T follicular helper cell (primary cell): ENCODE measurements around the gene DHRS12.

Source experiments
- DNase-seq: peaks from one replicate; pipeline ENCODE4 v3.0.0-alpha.2; 2020; ENCODE audit warnings: low read depth

Gene DHRS12

DNA sequence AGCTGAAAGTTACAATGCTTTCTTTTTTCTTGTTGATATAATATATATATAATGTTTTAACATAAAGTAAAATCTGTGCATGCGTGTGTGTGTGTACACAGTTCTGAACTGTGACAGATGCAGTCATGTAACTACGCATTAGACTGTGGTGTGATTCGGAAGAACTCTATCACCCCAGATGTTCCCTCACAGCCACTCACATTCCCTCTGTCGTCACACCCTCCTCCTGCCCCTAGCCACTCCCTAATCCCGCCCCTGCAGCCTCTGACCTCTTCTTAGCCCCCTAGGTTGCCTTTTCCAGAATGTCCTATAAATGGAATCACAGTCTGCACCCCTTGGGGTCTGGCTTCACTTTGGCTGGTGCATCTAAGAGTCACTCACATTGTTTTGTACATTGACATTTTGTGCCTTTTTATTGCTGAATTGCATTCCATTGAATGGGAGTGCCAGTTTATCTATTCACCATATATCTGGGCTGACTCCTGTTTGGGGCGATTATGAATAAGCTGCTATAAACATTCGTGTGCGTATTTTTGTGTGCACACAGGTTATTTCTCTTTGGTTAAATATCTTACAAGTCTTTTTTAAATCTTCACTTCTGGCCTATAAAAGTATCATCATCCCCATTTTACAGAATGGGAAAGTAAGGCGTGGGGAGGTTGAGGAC, 20.4 kb downstream of the DHRS12 start:
- no peak for DNase-seq

DNA sequence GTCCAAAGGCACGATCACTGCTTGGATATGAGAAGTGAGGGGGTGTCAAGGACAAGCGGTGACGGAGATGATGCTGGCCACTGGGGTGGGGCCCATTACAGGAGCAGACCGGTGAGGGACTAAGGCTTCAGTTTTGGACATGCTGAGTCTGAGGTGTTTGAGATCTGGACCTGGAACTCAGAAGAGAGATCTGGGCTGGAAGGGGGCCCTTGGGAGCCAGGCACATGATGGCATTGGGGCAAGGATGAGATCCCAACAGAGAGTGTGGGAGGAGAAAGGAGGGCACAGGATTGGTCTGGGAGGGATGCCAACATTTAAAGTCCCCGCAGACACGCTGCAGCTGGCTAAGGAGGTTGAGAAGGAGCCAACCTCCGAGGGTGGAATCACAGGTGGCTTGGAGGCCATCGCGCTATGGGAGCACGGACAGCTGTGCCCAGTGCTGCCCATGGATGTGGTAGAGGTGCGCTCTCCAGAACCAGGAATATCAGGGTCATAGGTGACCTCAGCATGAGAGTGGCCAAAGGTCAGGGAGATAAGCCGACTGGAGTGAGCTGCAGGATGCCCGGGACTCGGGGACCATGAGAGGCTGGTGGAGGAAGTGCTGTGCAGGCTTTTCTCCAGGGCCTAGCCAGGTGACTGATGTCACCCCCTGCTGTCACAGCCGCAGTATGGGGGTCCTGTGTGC, 21.8 kb downstream of the DHRS12 start:
- DNase-seq = no peak

- DNase-seq = no peak
Observed at GRCh38 chr13:51781246-51782022, 22.5 kb downstream of the DHRS12 start.

GRCh38 chr13:51780099-51780498, 23.9 kb downstream of the DHRS12 start:
- DNase-seq = no peak

- no peak for DNase-seq
Observed at GRCh38 chr13:51778392-51778791, 25.6 kb downstream of the DHRS12 start.

- no peak for DNase-seq
Observed at GRCh38 chr13:51777921-51778320, 26.0 kb downstream of the DHRS12 start.

- DNase-seq = no peak
Observed at GRCh38 chr13:51776179-51776578, 27.8 kb downstream of the DHRS12 start.

DNA sequence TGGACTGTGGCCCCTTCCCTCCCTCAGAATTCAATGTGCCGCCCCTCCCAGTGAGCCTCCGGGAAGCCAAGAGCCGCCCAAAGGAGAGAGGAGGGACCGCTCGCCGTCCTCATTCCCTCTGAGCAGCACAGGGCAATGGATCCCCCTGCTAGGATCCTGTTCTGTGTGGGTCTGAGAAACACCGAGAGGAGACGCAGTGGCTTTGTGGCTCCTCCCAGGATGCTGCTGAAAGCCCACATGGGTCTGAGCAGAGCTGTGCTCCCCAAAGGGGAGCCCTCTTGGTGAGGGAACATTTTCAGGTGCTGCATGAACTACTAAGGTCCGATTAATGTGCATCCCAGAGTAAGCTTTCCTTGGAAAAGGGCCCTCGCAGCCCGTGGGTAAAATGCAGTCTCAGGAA, 30.4 kb downstream of the DHRS12 start:
- no peak for DNase-seq

DNA sequence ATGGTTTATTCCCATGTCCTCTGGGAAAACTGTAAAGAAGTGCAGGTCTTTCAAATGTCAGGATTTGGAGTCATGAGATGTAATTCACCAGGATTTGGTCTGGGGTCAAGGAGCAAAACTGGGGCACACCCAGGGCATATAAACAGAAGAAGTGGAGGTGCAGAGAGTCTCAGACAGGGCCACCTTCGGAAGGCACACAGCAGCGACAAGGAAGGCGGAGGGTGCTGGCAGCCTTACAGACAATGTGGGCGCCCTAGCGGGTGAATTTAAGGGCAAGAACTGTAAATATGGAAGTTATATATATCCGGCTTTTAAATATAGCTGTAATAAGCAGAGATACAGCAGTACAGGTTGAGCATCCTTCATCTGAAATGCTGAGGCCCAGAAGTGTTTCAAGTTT, 31.2 kb downstream of the DHRS12 start:
- DNase-seq = no peak

- DNase-seq = no peak
Observed at GRCh38 chr13:51772105-51772455, 31.9 kb downstream of the DHRS12 start.

DNA sequence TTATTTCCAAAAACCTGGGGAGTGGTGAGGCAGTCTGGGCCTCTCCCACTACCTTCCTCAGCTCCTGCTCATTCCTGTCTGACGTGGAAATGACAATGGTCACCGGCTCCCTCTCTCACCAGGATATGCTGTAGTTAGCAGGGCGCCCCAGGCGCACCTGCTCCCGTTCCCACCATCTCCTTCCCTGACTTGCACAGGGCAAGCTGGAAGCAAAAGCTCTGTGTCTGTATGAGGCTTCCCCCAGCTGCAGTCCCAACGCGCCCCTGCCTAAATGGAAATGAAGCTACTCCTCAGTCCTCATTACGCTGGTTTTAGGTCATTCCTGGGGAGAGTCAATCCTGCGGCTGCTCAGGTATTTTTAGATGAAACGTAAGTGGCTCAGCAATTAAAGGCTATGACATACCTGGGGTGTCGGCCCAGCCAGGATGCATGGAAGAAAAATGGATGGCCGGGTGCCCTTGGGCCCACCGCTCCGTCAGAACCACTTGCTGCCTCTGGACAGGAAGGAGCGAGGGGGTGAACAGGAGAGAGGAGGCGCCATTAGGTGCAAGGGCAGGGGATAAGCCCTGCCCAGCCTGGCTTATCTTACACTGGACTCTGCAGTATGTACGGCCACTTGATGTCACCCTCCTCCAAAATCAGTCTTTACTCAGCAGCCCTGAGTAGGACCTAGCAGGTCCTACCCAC, 32.4 kb downstream of the DHRS12 start:
- DNase-seq = no peak

DNA sequence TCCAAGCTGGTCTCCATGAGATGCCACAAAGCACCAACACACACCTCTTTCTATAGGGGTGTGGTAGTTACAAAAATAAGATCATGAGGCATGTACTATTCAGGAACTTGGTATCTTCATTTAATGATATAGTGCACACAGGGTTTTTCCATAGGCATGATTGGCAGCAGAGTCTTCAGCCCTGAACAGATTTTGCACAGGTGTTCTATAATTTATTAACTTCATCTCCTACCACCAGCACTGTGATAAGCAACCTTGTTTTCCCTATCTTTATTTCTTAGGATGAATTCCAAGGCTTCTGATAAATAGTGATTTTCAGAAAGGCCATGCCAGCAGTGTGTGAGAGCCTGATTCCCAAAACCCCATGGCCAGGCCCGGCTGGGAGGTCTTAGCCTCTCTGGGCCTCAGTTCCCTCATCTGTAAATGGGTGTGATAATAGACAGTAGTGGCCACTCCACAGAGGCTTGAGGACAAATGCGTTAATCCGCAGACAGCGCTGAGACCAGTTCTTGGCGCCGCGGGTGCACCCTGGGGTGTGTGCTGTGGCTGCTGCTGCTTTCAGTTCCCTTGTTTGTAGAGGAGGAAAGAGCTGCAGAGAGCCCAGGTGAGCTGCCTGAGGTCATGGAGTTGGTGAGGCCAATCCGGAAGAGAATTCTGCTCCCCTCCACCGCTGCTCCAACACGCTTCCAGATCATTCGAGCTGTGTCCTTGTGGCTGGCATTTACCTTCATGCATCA, 33.1 kb downstream of the DHRS12 start:
- DNase-seq = no peak

DNA sequence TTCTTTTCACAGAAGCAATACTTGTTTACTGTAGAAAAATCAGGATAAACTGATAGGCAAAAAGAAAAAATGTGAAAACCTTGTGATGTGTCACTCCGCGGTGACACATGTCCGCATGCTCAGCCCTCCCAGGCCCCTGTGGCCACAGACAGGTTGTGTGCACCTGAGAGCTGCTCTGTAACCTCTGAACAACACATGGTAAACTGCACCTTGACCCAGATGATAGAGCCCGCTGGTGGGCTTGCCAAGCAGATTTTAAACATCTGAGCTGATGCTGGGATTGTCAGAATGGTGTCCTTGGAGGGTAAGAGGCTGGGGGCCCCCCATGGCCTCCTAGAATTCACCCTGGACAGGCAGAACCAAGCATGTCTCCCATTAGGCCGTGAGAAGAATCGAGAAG, 33.8 kb downstream of the DHRS12 start:
- DNase-seq = no peak

DNA sequence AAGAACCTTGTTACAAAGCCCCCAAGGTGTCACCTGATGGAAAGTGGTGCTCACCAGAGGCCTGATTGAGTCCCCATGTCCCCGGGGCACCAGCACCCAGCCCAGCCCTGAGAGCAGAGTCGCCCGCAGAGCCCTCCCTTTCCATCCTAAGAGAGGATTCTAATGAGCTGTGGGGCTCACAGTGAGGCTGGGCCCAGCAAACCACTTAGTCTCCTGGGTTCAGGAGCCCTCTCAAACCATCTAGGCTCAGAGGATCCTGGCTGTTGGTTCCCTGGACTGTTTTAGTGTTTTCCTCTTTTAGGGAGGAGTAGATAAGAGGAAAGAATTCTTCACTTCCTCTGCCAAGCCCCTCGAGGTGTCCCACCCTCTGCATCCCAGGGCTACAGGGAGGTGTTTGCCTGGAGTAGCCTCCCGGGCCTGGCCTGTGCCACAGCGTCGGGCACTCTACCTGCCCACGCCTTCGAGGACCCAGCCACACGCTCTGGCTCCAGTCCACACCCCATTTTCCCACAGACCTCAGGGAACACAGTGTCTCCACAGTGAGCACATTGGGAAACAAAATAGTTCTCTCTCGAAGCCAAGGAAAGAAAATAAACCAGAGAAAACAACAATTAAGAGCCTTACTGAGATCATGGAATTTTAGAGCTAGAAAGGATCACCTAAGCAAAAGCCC, 34.4 kb downstream of the DHRS12 start:
- no peak for DNase-seq

DNA sequence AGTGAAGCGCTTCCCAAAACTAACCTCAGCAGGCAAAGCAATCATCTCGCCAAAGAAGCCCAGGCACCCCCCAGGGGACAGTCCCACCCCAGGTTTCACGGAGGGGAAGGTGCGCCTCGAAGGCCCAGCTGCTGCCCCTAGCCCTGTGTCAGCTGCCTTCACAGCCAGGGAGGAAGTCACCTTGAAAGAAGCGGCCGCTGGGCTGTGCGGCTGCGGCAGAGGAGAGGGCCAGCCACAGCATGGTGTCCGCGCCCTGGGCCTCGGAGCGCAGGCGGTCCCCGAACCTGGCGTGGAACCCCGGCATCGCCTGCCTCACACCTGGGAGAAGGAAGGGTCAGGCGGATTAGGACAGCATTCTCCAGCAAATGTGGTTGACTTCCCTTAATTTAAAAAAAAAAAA, 35.0 kb downstream of the DHRS12 start:
- no peak for DNase-seq

GRCh38 chr13:51768378-51768921, 35.5 kb downstream of the DHRS12 start:
- no peak for DNase-seq

DNA sequence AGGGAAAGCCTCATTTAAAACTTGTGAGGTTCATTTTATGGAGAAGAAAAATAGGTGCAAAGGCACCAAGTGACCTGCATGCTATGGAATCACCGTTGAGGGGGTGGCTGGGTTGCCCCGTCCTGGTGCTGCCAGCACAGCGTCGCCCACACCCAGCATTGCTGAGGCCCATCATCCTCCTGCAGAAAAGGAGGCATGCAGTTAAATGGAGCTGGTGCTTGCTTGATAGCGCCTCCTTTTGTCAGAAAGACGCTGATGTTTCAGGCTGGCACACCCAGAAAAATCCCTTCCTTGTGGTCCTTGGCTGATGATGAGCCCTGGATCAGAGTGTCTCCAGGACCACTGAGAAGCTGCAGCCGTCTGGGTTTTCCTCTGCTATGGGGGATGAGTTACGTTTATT, 36.9 kb downstream of the DHRS12 start:
- no peak for DNase-seq

GRCh38 chr13:51765142-51765515, 38.8 kb downstream of the DHRS12 start:
- DNase-seq = no peak

- peak; percentile 21 for DNase-seq
Observed at GRCh38 chr13:51764184-51765141, 39.5 kb downstream of the DHRS12 start.

GRCh38 chr13:51763486-51763885, 40.5 kb downstream of the DHRS12 start:
- no peak for DNase-seq
